PFSK-1 (cell line): ENCODE data around the gene ZMAT2.

Source experiments
- POLR2AphosphoS5 ChIP-seq: IDR thresholded peaks from 2 replicates; pipeline ENCODE4 v1.6.1; 2012; ENCODE audit warnings: low read depth, mild to moderate bottlenecking, control low read depth, low read length, moderate library complexity
- TF ChIP-seq, protein P1 (sequence below), 2 experiments: IDR thresholded peaks; 2 replicates each; pipeline versions ENCODE4 v1.6.1 to v1.8.0; 2011 to 2012; ENCODE audit warnings: low read depth in 2 of 2, low read length in 2 of 2, control low read depth in 1 of 2, inconsistent platforms in 1 of 2, mild to moderate bottlenecking in 1 of 2, moderate library complexity in 1 of 2; ENCODE audit not compliant: insufficient read depth in 1 of 2

DNA sequence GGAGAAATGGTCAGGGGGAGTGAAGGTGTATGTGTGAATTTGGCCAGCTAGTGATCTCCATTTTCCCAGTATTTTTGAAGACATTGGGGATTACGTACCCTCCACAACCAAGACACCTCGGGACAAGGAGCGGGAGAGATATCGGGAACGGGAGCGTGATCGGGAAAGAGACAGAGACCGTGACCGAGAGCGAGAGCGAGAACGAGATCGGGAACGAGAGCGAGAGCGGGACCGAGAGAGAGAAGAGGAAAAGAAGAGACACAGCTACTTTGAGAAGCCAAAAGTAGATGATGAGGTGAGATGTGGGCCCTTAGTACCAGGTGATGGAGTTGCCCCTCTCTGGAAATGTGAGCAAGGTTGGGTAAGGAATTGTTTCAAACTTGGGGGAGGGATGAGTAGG, 41.4 kb upstream of the ZMAT2 start:
- TF ChIP-seq, protein P1, sequence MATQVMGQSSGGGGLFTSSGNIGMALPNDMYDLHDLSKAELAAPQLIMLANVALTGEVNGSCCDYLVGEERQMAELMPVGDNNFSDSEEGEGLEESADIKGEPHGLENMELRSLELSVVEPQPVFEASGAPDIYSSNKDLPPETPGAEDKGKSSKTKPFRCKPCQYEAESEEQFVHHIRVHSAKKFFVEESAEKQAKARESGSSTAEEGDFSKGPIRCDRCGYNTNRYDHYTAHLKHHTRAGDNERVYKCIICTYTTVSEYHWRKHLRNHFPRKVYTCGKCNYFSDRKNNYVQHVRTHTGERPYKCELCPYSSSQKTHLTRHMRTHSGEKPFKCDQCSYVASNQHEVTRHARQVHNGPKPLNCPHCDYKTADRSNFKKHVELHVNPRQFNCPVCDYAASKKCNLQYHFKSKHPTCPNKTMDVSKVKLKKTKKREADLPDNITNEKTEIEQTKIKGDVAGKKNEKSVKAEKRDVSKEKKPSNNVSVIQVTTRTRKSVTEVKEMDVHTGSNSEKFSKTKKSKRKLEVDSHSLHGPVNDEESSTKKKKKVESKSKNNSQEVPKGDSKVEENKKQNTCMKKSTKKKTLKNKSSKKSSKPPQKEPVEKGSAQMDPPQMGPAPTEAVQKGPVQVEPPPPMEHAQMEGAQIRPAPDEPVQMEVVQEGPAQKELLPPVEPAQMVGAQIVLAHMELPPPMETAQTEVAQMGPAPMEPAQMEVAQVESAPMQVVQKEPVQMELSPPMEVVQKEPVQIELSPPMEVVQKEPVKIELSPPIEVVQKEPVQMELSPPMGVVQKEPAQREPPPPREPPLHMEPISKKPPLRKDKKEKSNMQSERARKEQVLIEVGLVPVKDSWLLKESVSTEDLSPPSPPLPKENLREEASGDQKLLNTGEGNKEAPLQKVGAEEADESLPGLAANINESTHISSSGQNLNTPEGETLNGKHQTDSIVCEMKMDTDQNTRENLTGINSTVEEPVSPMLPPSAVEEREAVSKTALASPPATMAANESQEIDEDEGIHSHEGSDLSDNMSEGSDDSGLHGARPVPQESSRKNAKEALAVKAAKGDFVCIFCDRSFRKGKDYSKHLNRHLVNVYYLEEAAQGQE (IDR thresholded peaks at IDR 0.05; ENCODE audit: insufficient read depth in 1 of 2, low read depth in 2 of 2, low read length in 2 of 2), result no peak
- no peak for TF ChIP-seq POLR2AphosphoS5
